Astrocyte of the cerebellum (primary cell): Measurements from ENCODE around the gene WDR6.

Experiments
- DNase-seq: peaks from one replicate; pipeline ENCODE4 v3.0.0-alpha.2; 2011; ENCODE audit warnings: low read depth
- H3K4me3 ChIP-seq: 2 replicates; pipeline ENCODE4 v1.5.1; 2011; ENCODE audit warnings: mild to moderate bottlenecking, low read depth, low read length, moderate library complexity
- in situ Hi-C: cut with HindIII; loops from 2 replicates; pipeline ENCODE4 v1.10.0; 2017; ENCODE audit warnings: low sequenced_read_pairs
- TF ChIP-seq, protein P1 (sequence below): IDR thresholded peaks from 2 replicates; pipeline ENCODE4 v1.5.1; 2012; ENCODE audit warnings: low read length, low read depth, moderate library complexity, mild to moderate bottlenecking; ENCODE audit errors: missing control alignments

The WDR6 gene

DNA sequence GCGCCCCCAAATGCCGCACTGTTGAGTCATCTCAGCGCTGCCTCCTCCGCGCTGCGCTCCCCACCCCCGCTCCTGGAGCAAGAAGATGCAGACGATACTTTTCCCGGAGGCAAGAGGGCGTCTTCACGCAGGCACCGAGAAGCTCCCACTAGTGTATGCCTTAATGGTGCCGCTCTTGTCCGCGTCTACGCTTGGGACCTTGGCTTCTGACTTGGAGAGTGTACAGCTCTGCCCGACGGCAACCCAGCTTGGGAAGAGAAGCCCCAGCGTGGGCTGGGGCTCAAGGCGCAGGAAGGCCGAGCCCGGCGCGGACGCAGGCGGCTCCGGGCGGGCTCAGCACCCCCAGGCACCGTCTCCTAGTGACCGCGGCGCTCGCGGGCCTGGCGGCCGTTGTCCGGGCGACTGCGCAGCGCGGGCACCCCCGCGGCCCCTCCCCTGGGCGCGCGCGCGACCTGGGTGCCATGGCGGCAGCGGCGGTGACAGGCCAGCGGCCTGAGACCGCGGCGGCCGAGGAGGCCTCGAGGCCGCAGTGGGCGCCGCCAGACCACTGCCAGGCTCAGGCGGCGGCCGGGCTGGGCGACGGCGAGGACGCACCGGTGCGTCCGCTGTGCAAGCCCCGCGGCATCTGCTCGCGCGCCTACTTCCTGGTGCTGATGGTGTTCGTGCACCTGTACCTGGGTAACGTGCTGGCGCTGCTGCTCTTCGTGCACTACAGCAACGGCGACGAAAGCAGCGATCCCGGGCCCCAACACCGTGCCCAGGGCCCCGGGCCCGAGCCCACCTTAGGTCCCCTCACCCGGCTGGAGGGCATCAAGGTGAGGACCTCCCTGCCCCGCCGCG lies 17.2 kb upstream of the WDR6 start, which contains the start of gene P4HTM:
TSS of gene P4HTM (plus strand) at position 446 of the 840 bp plus-strand sequence. CDS start at position 462, 16 bp downstream.
- H3K4me3 ChIP-seq = peak within 1 kb of the TSS; percentile 78
- peak; percentile 87 for DNase-seq
- in situ Hi-C loops = no loop called here
- TF ChIP-seq, protein P1, sequence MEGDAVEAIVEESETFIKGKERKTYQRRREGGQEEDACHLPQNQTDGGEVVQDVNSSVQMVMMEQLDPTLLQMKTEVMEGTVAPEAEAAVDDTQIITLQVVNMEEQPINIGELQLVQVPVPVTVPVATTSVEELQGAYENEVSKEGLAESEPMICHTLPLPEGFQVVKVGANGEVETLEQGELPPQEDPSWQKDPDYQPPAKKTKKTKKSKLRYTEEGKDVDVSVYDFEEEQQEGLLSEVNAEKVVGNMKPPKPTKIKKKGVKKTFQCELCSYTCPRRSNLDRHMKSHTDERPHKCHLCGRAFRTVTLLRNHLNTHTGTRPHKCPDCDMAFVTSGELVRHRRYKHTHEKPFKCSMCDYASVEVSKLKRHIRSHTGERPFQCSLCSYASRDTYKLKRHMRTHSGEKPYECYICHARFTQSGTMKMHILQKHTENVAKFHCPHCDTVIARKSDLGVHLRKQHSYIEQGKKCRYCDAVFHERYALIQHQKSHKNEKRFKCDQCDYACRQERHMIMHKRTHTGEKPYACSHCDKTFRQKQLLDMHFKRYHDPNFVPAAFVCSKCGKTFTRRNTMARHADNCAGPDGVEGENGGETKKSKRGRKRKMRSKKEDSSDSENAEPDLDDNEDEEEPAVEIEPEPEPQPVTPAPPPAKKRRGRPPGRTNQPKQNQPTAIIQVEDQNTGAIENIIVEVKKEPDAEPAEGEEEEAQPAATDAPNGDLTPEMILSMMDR = peak; percentile 52

DNA sequence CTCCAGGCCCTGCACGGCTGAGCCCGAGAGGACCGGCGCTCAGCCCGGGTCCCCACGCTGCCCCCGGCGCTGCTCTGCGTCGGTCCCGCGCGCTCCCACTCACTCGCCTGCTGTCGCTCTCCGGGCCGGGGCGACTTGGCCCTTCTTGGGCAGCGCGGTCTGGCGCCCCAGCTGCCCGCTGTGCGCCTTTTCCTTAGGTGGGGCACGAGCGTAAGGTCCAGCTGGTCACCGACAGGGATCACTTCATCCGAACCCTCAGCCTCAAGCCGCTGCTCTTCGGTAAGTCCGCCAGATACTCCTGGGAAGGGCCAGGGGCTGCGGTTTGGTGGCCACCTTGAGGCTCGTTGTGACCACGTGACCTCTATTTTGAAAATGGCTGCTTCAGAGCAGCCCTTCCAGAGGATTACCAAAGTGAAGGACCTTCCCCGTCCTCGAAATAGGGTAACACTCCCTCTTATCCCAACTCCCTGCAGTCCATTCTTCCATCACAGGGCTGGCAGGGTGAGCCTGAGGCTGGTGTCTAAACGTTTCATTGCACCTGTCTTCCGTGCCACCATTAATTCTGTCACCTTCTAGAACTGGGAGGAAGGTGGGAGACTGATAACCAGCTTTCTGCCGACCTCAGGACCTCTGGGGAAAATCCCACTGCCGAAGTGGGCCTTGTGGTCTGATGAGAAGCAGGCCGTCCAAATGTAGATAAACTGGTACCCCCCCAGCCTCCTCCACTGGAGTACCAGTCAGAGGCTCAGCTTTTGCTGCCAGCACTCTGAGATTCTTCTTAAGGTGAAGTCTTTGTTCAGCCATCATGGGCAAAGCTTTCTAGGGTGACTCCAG lies 16.3 kb upstream of the WDR6 start:
- DNase-seq = no peak
- in situ Hi-C loops = no loop called here

DNA sequence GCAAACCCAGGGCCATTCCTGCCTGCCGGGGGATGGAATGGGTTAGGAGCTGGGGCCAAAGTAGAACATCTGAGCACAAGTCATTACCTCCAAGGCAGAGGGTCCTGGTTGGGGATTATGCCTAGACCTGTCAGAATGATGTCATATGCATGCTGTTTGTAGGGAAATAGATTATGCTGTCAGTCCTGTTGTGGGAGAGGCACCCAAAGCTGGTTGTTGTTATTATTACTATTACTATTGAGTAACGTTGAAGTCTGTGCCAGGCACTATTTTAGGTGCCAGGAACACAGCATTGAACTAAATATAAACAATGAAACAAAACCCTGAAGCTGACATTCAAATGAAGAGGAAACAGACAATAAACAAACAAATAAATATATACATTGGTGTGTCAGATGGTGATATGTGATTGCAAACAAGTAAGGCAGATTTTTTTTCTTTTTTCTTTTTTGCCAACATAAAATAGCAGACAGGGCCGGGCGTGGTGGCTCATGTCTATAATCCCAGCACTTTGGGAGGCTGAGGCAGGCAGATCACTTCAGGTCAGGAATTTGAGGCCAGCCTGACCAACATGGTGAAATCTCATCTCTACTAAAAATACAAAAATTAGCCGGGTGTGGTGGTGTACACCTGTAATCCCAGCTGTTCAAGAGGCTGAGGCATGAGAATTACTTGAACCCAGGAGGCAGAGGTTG lies 15.2 kb upstream of the WDR6 start:
- peak overlapping the region; percentile 78 for H3K4me3 ChIP-seq

More for the DNA sequence above, 16.3 kb upstream of the WDR6 start:
- peak overlapping the region; percentile 78 for H3K4me3 ChIP-seq
- TF ChIP-seq, protein P1 = no peak

DNA sequence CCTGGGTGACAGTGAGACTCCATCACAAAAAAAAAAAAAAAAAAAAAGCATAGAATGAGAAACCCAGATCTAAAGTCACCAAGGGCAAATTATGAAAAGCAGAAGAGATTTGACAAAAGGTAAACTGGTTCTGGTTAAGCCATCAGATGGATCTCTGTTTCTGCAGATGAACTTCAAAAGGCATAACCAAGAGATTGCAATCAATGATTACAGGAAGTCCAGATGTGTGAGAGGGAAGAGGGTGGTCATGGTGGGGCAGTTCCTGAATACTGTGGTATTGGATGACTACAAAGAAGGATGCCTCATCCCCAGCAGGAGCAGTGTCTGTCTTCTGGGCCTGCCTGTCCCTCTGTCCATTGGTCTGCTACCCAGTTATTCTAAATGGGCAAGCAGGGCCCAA lies 13.4 kb upstream of the WDR6 start:
- no peak for DNase-seq
- in situ Hi-C loops = no loop called here
- no peak overlapping the region for H3K4me3 ChIP-seq
- TF ChIP-seq, protein P1 = no peak

More for the DNA sequence above, 15.2 kb upstream of the WDR6 start:
- DNase-seq = no peak
- in situ Hi-C loops = no loop called here
- TF ChIP-seq, protein P1 = no peak

DNA sequence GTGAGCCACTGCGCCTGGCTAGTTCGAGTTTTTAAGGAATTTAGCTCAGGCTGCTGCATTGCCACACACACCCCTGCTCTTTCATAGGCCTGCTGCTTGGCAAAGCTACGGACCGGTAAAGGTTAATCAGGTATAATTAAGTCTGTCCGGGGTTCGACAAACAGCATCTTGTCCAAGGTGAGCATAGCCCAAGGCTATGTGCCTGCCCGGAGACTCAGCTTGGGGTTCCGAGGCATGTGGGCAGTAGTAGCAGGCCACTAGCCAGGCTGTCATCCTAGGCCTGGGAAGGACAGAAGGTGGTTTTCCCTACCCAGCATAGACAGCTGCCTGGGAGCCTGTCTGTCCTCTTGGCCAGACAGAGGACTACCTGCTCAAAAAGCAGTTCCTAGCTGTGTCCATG lies 10.6 kb upstream of the WDR6 start:
- in situ Hi-C loops = no loop called here

More for the DNA sequence above, 10.6 kb upstream of the WDR6 start:
- H3K4me3 ChIP-seq = no peak overlapping the region
- no peak for DNase-seq
- TF ChIP-seq, protein P1 = no peak
